Hepatocyte (in vitro differentiated cells): ENCODE results near the gene SYNE4. TPM values are rescaled to one million over a fixed set of nuclear protein-coding genes. Genes with fewer than 3 reads are reported as not detected.

Experiments used
- DNase-seq: peaks from one replicate; pipeline ENCODE4 v3.0.0-alpha.2; 2016; ENCODE audit warnings: low spot score
- H2AFZ ChIP-seq: fragments of 200-600 bp; sonication (generic); 2 replicates; pipeline ENCODE4 v1.6.0; 2016; ENCODE audit warnings: antibody characterized with exemption, mild to moderate bottlenecking
- H3K27ac ChIP-seq: fragments of 200-600 bp; sonication (generic); 2 replicates; pipeline ENCODE4 v1.5.1; 2016; ENCODE audit warnings: mild to moderate bottlenecking
- H3K27me3 ChIP-seq: fragments of 200-600 bp; sonication (generic); 2 replicates; pipeline ENCODE4 v1.6.1; 2016
- H3K36me3 ChIP-seq: fragments of 200-600 bp; sonication (generic); replicated peaks from 2 replicates; pipeline ENCODE4 v1.5.1; 2016; ENCODE audit warnings: low read depth; ENCODE audit not compliant: insufficient read depth
- H3K4me1 ChIP-seq: fragments of 200-600 bp; sonication (generic); 2 replicates; pipeline ENCODE4 v1.5.1; 2016; ENCODE audit warnings: mild to moderate bottlenecking, moderate library complexity; ENCODE audit not compliant: insufficient read depth
- H3K4me2 ChIP-seq: fragments of 200-600 bp; sonication (generic); 2 replicates; pipeline ENCODE4 v1.6.0; 2016
- H3K4me3 ChIP-seq: fragments of 200-600 bp; sonication (generic); 2 replicates; pipeline ENCODE4 v1.5.1; 2016; ENCODE audit warnings: mild to moderate bottlenecking
- H3K79me2 ChIP-seq: fragments of 200-600 bp; sonication (generic); 2 replicates; pipeline ENCODE4 v1.6.0; 2017; ENCODE audit warnings: mild to moderate bottlenecking
- H3K9me2 ChIP-seq: fragments of 200-600 bp; sonication (generic); replicated peaks from 2 replicates; pipeline ENCODE4 v1.6.0; 2017; ENCODE audit warnings: mild to moderate bottlenecking; ENCODE audit not compliant: insufficient read depth
- H3K9me3 ChIP-seq: fragments of 200-600 bp; sonication (generic); 2 replicates; pipeline ENCODE4 v1.5.1; 2016; ENCODE audit warnings: low read depth, mild to moderate bottlenecking
- H4K20me1 ChIP-seq: fragments of 200-600 bp; sonication (generic); 2 replicates; pipeline ENCODE4 v1.6.0; 2016; ENCODE audit warnings: mild to moderate bottlenecking; ENCODE audit not compliant: insufficient read depth, poor library complexity, severe bottlenecking
- CTCF ChIP-seq: fragments of 200-600 bp; sonication (generic); IDR thresholded peaks from 2 replicates; pipeline ENCODE4 v1.5.1; 2016; ENCODE audit warnings: antibody characterized with exemption, mild to moderate bottlenecking; ENCODE audit not compliant: poor library complexity
- EZH2 ChIP-seq: fragments of 200-600 bp; sonication (generic); IDR thresholded peaks from 2 replicates; pipeline ENCODE4 v1.6.1; 2016; ENCODE audit warnings: antibody characterized with exemption, mild to moderate bottlenecking, borderline replicate concordance
- EZH2phosphoT487 ChIP-seq: fragments of 200-600 bp; sonication (generic); IDR thresholded peaks from one replicate; pipeline ENCODE4 v1.6.1; 2018; ENCODE audit warnings: antibody characterized with exemption, mild to moderate bottlenecking, low read depth, moderate library complexity; ENCODE audit not compliant: unreplicated experiment, severe bottlenecking
- WGBS: methylation state at CpG from one replicate; pipeline ENCODE4 v1.1.6; 2016; ENCODE audit warnings: low lambda C conversion rate; ENCODE audit errors: missing lambda C conversion rate; 5-methylcytosine and 5-hydroxymethylcytosine counted together
- polyA plus RNA-seq: library from polyadenylated mRNA; unstranded; fragments of >200 nt; fragmentation: Nextera tagmentation; extraction: Ambion mirVana; gene quantifications from 2 replicates; pipeline ENCODE4 v1.2.1, GENCODE V29; 2016
- total RNA-seq: library from RNA; depleted of rRNA; stranded (reverse); fragments of >200 nt; gene quantifications from 2 replicates; pipeline ENCODE4 v1.2.3, GENCODE V29; 2014

The SYNE4 gene
- total and polyA plus RNA-seq, 2 experiments from 2014 or later = 6.5 to 19.8 TPM

- DNase-seq = no peak
- Histone ChIP-seq H3K36me3 (no peaks in the 10 kb centered on the region), H3K9me2 (no peaks in the 10 kb centered on the region), H3K9me3 (no peaks in the 10 kb centered on the region), H3K27me3 (no peaks in the 10 kb centered on the region), H4K20me1 (no peaks in the 10 kb centered on the region), H3K27ac (no peak overlapping the region), H3K4me1 (peaks cover 4% of the 10 kb centered on the region), H3K79me2 (peaks cover 9% of the 10 kb centered on the region), H2AFZ (no peak overlapping the region), H3K4me3 (no peak overlapping the region), H3K4me2 (no peak overlapping the region)
- TF ChIP-seq CTCF (no peak), EZH2phosphoT487 (no peak), EZH2 (no peak)
- WGBS = 90% methylated on average over 5 of the region's 5 CpGs
Measured at GRCh38 chr19:36006955-36007354, 1.7 kb downstream of the SYNE4 start.

- WGBS = 95% methylated on average over 4 of the region's 4 CpGs
- no peak overlapping the region for H3K4me3 ChIP-seq
- H3K36me3 ChIP-seq = no peaks in the 10 kb centered on the region
- DNase-seq = no peak
- no peaks in the 10 kb centered on the region for H3K9me3 ChIP-seq
- no peaks in the 10 kb centered on the region for H3K9me2 ChIP-seq
- H4K20me1 ChIP-seq = no peaks in the 10 kb centered on the region
- H3K79me2 ChIP-seq = peaks cover 28% of the 10 kb centered on the region
- no peaks in the 10 kb centered on the region for H3K4me1 ChIP-seq
- H3K4me2 ChIP-seq = no peak overlapping the region
- H2AFZ ChIP-seq = no peak overlapping the region
- no peaks in the 10 kb centered on the region for H3K27me3 ChIP-seq
- TF ChIP-seq EZH2 (no peak), EZH2phosphoT487 (no peak)
- no peak overlapping the region for H3K27ac ChIP-seq
Measured at GRCh38 chr19:36003284-36003683, 5.3 kb downstream of the SYNE4 start.

- no peak for TF ChIP-seq CTCF
- no peak for TF ChIP-seq EZH2
- TF ChIP-seq EZH2phosphoT487 = no peak
- no peaks in the 10 kb centered on the region for H3K27me3 ChIP-seq
- no peaks in the 10 kb centered on the region for H3K9me3 ChIP-seq
- H3K27ac ChIP-seq = no peak overlapping the region
- H3K79me2 ChIP-seq = peaks cover 34% of the 10 kb centered on the region
- no peak overlapping the region for H3K4me3 ChIP-seq
- DNase-seq = no peak
- H3K4me2 ChIP-seq = no peak overlapping the region
- H3K4me1 ChIP-seq = no peaks in the 10 kb centered on the region
- no peaks in the 10 kb centered on the region for H3K9me2 ChIP-seq
- 96% methylated on average over 3 of the region's 3 CpGs for WGBS
- no peaks in the 10 kb centered on the region for H4K20me1 ChIP-seq
- no peak overlapping the region for H2AFZ ChIP-seq
- H3K36me3 ChIP-seq = no peaks in the 10 kb centered on the region
Measured at GRCh38 chr19:36001605-36002004, 7.0 kb downstream of the SYNE4 start.

- no peaks in the 10 kb centered on the region for H3K4me1 ChIP-seq
- DNase-seq = no peak
- TF ChIP-seq EZH2 (no peak), CTCF (no peak), EZH2phosphoT487 (no peak)
- H3K9me3 ChIP-seq = no peaks in the 10 kb centered on the region
- H3K4me3 ChIP-seq = no peak overlapping the region
- H3K27me3 ChIP-seq = no peaks in the 10 kb centered on the region
- peaks cover 47% of the 10 kb centered on the region for H3K79me2 ChIP-seq
- 94% methylated on average over 8 of the region's 8 CpGs for WGBS
- no peaks in the 10 kb centered on the region for H3K9me2 ChIP-seq
- peak overlapping the region; percentile 91 for H3K4me2 ChIP-seq
- H2AFZ ChIP-seq = no peak overlapping the region
- H4K20me1 ChIP-seq = no peaks in the 10 kb centered on the region
- H3K27ac ChIP-seq = no peak overlapping the region
- no peaks in the 10 kb centered on the region for H3K36me3 ChIP-seq
Measured at GRCh38 chr19:35996777-35997176, 11.8 kb downstream of the SYNE4 start.
